Fibroblast of the aortic adventitia (primary cell): ENCODE results near the gene NPW. TPM values are rescaled to one million over a fixed set of nuclear protein-coding genes. Genes with fewer than 3 reads are reported as not detected.

Experiments used
- DNase-seq: peaks from one replicate; pipeline ENCODE4 v3.0.0-alpha.2; 2010; ENCODE audit warnings: low read depth
- H3K4me3 ChIP-seq: 2 replicates; pipeline ENCODE4 v1.5.1; 2011; ENCODE audit warnings: low read depth, mild to moderate bottlenecking, control low read depth, low read length, moderate library complexity
- CTCF ChIP-seq: IDR thresholded peaks from 2 replicates; pipeline ENCODE4 v1.5.1; 2011; ENCODE audit warnings: mild to moderate bottlenecking, low read length, control low read depth, inconsistent platforms; ENCODE audit not compliant: insufficient read depth
- small RNA-seq: library from RNA; depleted of rRNA; stranded (forward); fragments of <200 nt; gene quantifications from one replicate; pipeline ENCODE3, GENCODE V24; 2012
- total RNA-seq: library from RNA; depleted of rRNA; stranded (reverse); fragments of >200 nt; gene quantifications from 2 replicates; pipeline ENCODE4 v1.2.3, GENCODE V29; 2012; ENCODE audit warnings: low replicate concordance

Gene NPW
- total RNA-seq, 1 donor = 0.45 TPM

GRCh38 chr16:2064368-2064945, 44.9 kb downstream of the NPW start:
- H3K4me3 ChIP-seq = no peak overlapping the region
- no peak for DNase-seq
- no peak for TF ChIP-seq CTCF

- H3K4me3 ChIP-seq = no peak overlapping the region
- TF ChIP-seq CTCF = no peak
- DNase-seq = no peak
These were observed 46.6 kb downstream of the NPW start for GRCh38 chr16:2066139-2066538.

Small RNA genes within 50 kb of the gene (small RNA-seq; reads per million reads assigned to genes)
- gene AC005363.2 (0.38 reads per million), gene RN7SL219P (not detected)

Other genes starting within 250 kb of the NPW start
- 27.1 and 30.3 TPM in 2 replicates for gene NME3, start 248.2 kb upstream of the NPW start, total RNA-seq
- 8.4 and 13.5 TPM in 2 replicates for gene EME2, start 247.0 kb upstream of the NPW start, total RNA-seq
- 50.9 and 59.8 TPM in 2 replicates for gene MRPS34, start 246.7 kb upstream of the NPW start, total RNA-seq
- 21.6 and 34.8 TPM in 2 replicates for gene SPSB3, start 237.2 kb upstream of the NPW start, total RNA-seq
- gene NUBP2, start 236.8 kb upstream of the NPW start, total RNA-seq = 21.8 and 44.6 TPM in 2 replicates
- 0.16 and 0.27 TPM in 2 replicates for gene IGFALS, start 226.1 kb upstream of the NPW start, total RNA-seq
- gene HAGH, start 193.0 kb upstream of the NPW start, total RNA-seq = 12.1 and 21.9 TPM in 2 replicates
- 36.7 and 204 TPM in 2 replicates for gene FAHD1, start 192.6 kb upstream of the NPW start, total RNA-seq
- 0.09 TPM in 1 of 2 replicates, not detected in the other for gene MEIOB, start 147.6 kb upstream of the NPW start, total RNA-seq
- gene HS3ST6, start 101.4 kb upstream of the NPW start, total RNA-seq = not detected in 2 replicates
- 6.4 and 14.3 TPM in 2 replicates for gene MSRB1, start 76.6 kb upstream of the NPW start, total RNA-seq
- gene RPL3L, start 65.1 kb upstream of the NPW start, total RNA-seq = not detected in 2 replicates
- 56.1 and 105 TPM in 2 replicates for gene NDUFB10, start 60.2 kb upstream of the NPW start, total RNA-seq
- 1,645 and 1,942 TPM in 2 replicates for gene RPS2, start 55.0 kb upstream of the NPW start, total RNA-seq
- gene RNF151, start 52.9 kb upstream of the NPW start, total RNA-seq = not detected in 2 replicates
- 22.7 and 31.8 TPM in 2 replicates for gene TBL3, start 47.7 kb upstream of the NPW start, total RNA-seq
- gene NOXO1, start 38.3 kb upstream of the NPW start, total RNA-seq = not detected in 2 replicates
- gene GFER, start 35.6 kb upstream of the NPW start, total RNA-seq = 8.6 and 10.5 TPM in 2 replicates
- gene SYNGR3, start 29.8 kb upstream of the NPW start, total RNA-seq = 0.98 and 1.4 TPM in 2 replicates
- gene ZNF598, start 10.0 kb upstream of the NPW start, total RNA-seq = 13.8 and 18.8 TPM in 2 replicates
- gene NHERF2, start 7.1 kb downstream of the NPW start, total RNA-seq = 11.5 and 26.3 TPM in 2 replicates
- gene NTHL1, start 28.0 kb downstream of the NPW start, total RNA-seq = 18.8 and 36.1 TPM in 2 replicates
- 58.7 and 145 TPM in 2 replicates for gene TSC2, start 28.2 kb downstream of the NPW start, total RNA-seq
- 118 and 166 TPM in 2 replicates for gene PKD1, start 116.1 kb downstream of the NPW start, total RNA-seq
- gene RAB26, start 128.8 kb downstream of the NPW start, total RNA-seq = 0.27 and 3.6 TPM in 2 replicates
- 64.3 and 91.0 TPM in 2 replicates for gene TRAF7, start 136.0 kb downstream of the NPW start, total RNA-seq
- gene CASKIN1, start 176.8 kb downstream of the NPW start, total RNA-seq = 0.18 TPM in 1 of 2 replicates, not detected in the other
- 27.4 and 30.8 TPM in 2 replicates for gene MLST8, start 185.7 kb downstream of the NPW start, total RNA-seq
- 0.57 and 2.4 TPM in 2 replicates for gene BRICD5, start 191.1 kb downstream of the NPW start, total RNA-seq
- gene PGP, start 195.1 kb downstream of the NPW start, total RNA-seq = 7.6 and 11.3 TPM in 2 replicates
- 18.7 and 41.7 TPM in 2 replicates for gene E4F1, start 203.8 kb downstream of the NPW start, total RNA-seq
- gene DNASE1L2, start 216.7 kb downstream of the NPW start, total RNA-seq = 0.16 and 0.63 TPM in 2 replicates
- 34.9 and 41.1 TPM in 2 replicates for gene ECI1, start 231.8 kb downstream of the NPW start, total RNA-seq
- 49.5 and 94.7 TPM in 2 replicates for gene RNPS1, start 248.3 kb downstream of the NPW start, total RNA-seq